ENCODE data around the gene TNIP1. TPM values are rescaled to one million over a fixed set of nuclear protein-coding genes. Genes with fewer than 3 reads are reported as not detected.
A peak's percentile ranks its signal among the peaks of the same experiment; 100 is the strongest.

TNIP1 gene
- total RNA-seq, 1 experiment from 2014 or later = 65.7 TPM

DNA sequence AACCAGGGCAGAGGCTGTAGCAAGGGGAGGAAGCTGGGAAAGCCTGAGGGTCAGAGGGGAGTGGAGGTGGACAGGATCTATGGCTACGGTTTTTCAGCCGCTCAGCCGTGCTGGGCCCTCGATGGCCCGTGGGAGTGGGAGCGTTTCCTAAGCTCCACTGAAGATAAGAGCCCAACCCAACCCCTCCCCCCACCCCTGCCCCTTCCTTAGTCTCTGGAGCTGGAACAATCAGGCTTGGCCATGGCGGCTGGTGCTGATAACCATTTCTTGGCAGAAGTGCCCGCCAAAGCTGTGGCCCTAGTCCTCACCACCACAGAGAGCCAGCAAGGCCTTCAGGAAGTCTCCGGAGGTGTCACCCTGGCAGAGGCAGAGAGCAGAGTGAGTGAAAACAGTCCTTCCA is 20.3 kb upstream of the TNIP1 start:
- no TSS peak for BruUV-seq (replicated peaks)
- Mint-ChIP-seq H3K4me1 (ENCODE audit: low read depth, unreplicated experiment) (peaks cover 12% of the 10 kb centered on the region), H3K9me3 (ENCODE audit: unreplicated experiment) (no peaks in the 10 kb centered on the region), H3K27me3 (ENCODE audit: insufficient read depth, unreplicated experiment) (no peaks in the 10 kb centered on the region), H3K36me3 (ENCODE audit: insufficient read depth, unreplicated experiment) (no peaks in the 10 kb centered on the region), H3K4me3 (ENCODE audit: unreplicated experiment) (no peak overlapping the region), H3K27ac (ENCODE audit: unreplicated experiment) (peak overlapping the region; percentile 24)
- H3K36me3 ChIP-seq (ENCODE audit: control insufficient read depth, insufficient read depth, low read length) = no peaks in the 10 kb centered on the region
- CTCF ChIA-PET = interaction anchor here (0.6 kb wide), 1 partner anchor 25 kb away, joined by 3 read pairs; no protein-coding TSS in a partner anchor
- TF ChIP-seq, protein P1, sequence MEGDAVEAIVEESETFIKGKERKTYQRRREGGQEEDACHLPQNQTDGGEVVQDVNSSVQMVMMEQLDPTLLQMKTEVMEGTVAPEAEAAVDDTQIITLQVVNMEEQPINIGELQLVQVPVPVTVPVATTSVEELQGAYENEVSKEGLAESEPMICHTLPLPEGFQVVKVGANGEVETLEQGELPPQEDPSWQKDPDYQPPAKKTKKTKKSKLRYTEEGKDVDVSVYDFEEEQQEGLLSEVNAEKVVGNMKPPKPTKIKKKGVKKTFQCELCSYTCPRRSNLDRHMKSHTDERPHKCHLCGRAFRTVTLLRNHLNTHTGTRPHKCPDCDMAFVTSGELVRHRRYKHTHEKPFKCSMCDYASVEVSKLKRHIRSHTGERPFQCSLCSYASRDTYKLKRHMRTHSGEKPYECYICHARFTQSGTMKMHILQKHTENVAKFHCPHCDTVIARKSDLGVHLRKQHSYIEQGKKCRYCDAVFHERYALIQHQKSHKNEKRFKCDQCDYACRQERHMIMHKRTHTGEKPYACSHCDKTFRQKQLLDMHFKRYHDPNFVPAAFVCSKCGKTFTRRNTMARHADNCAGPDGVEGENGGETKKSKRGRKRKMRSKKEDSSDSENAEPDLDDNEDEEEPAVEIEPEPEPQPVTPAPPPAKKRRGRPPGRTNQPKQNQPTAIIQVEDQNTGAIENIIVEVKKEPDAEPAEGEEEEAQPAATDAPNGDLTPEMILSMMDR (IDR thresholded peaks at IDR 0.05; ENCODE audit: insufficient read depth in 1 of 2, low read depth in 1 of 2, low read length in 1 of 2, severe bottlenecking in 1 of 2, unreplicated experiment in 1 of 2) = no peak
- no peak for DNase-seq
- no peak overlapping the region for H3K4me3 ChIP-seq (ENCODE audit: low read depth, low read length)
- no peaks in the 10 kb centered on the region for H3K9me3 ChIP-seq
- POLR2A ChIA-PET = no interaction called here
- intact Hi-C loops (cut with micrococcal nuclease; ENCODE audit: unreplicated experiment) = no loop called here
- peaks cover 15% of the 10 kb centered on the region for H3K4me1 ChIP-seq
- no peaks in the 10 kb centered on the region for H3K27me3 ChIP-seq (replicated peaks; ENCODE audit: control insufficient read depth, insufficient read depth, low read length)

DNA sequence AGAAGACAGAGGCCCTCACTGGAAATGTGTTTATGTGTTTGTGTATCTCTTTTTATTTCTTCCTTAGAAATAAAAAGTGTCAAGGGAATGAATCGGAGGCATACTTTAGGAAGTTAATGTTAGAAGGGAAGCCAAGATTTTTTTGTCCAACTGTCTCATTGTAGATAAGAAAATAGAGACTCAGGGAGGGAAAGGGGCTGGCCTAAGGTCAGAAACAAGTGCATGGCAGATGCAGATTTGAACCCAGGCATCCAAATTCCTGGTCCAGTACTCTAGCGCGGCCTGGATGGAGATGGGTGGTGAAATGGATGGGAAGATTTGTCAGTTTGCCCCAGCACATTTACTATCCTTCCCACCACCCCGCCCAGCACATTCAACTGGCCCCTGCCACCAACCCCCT is 19.8 kb upstream of the TNIP1 start:
- Histone ChIP-seq H3K9me3 (no peaks in the 10 kb centered on the region), H3K4me1 (peaks cover 20% of the 10 kb centered on the region), H3K27me3 (replicated peaks; ENCODE audit: control insufficient read depth, insufficient read depth, low read length) (no peaks in the 10 kb centered on the region), H3K36me3 (ENCODE audit: control insufficient read depth, insufficient read depth, low read length) (no peaks in the 10 kb centered on the region), H3K4me3 (ENCODE audit: low read depth, low read length) (no peak overlapping the region)
- TF ChIP-seq, protein P1 (IDR thresholded peaks at IDR 0.05; ENCODE audit: insufficient read depth in 1 of 2, low read depth in 1 of 2, low read length in 1 of 2, severe bottlenecking in 1 of 2, unreplicated experiment in 1 of 2) = no peak
- Mint-ChIP-seq H3K4me3 (ENCODE audit: unreplicated experiment) (no peak overlapping the region), H3K27me3 (ENCODE audit: insufficient read depth, unreplicated experiment) (no peaks in the 10 kb centered on the region), H3K27ac (ENCODE audit: unreplicated experiment) (peak overlapping the region; percentile 24), H3K36me3 (ENCODE audit: insufficient read depth, unreplicated experiment) (no peaks in the 10 kb centered on the region), H3K9me3 (ENCODE audit: unreplicated experiment) (no peaks in the 10 kb centered on the region), H3K4me1 (ENCODE audit: low read depth, unreplicated experiment) (peaks cover 17% of the 10 kb centered on the region)
- no TSS peak for BruUV-seq (replicated peaks)
- DNase-seq = no peak
- intact Hi-C loops (cut with micrococcal nuclease; ENCODE audit: unreplicated experiment) = no loop called here
- ChIA-PET CTCF (no interaction called here), POLR2A (no interaction called here)

DNA sequence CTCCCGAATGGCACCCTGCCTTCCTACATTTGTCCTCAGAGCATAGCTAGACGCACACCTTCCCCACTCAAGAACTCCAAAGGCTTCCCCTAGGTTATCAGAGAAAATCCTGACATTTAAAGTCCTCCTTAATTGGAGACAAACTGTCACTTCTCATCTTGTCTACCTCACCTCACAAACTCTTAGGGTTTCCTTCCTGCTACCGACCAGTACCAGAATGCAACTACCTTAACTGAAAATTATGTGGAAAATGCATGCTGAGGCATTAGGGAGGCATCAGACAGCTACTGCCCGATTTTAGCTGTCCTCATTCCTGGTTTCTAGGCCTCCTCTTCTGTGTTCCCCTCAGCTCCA is 17.9 kb upstream of the TNIP1 start:
- Histone ChIP-seq H3K27me3 (replicated peaks; ENCODE audit: control insufficient read depth, insufficient read depth, low read length) (no peaks in the 10 kb centered on the region), H3K36me3 (ENCODE audit: control insufficient read depth, insufficient read depth, low read length) (no peaks in the 10 kb centered on the region), H3K9me3 (no peaks in the 10 kb centered on the region), H3K4me3 (ENCODE audit: low read depth, low read length) (no peak overlapping the region), H3K4me1 (peaks cover 39% of the 10 kb centered on the region)
- no peak overlapping the region for H3K27ac Mint-ChIP-seq (ENCODE audit: unreplicated experiment)
- POLR2A ChIA-PET = no interaction called here
- no peaks in the 10 kb centered on the region for H3K36me3 Mint-ChIP-seq (ENCODE audit: insufficient read depth, unreplicated experiment)
- no peak overlapping the region for H3K4me3 Mint-ChIP-seq (ENCODE audit: unreplicated experiment)
- CTCF ChIA-PET = interaction anchor here (2.6 kb wide), 1 partner anchor 47 kb away, joined by 8 read pairs; no protein-coding TSS in a partner anchor
- DNase-seq = no peak
- H3K4me1 Mint-ChIP-seq (ENCODE audit: low read depth, unreplicated experiment) = peaks cover 31% of the 10 kb centered on the region
- H3K27me3 Mint-ChIP-seq (ENCODE audit: insufficient read depth, unreplicated experiment) = no peaks in the 10 kb centered on the region
- BruUV-seq (replicated peaks) = no TSS peak
- TF ChIP-seq, protein P1 (IDR thresholded peaks at IDR 0.05; ENCODE audit: insufficient read depth in 1 of 2, low read depth in 1 of 2, low read length in 1 of 2, severe bottlenecking in 1 of 2, unreplicated experiment in 1 of 2) = no peak
- H3K9me3 Mint-ChIP-seq (ENCODE audit: unreplicated experiment) = no peaks in the 10 kb centered on the region
- intact Hi-C loops (cut with micrococcal nuclease; ENCODE audit: unreplicated experiment) = no loop called here

Measured in Caco-2 (cell line).